Common myeloid progenitor, CD34-positive (primary cell): ENCODE data around the gene SSBP2.
A peak's percentile ranks its signal among the peaks of the same experiment; 100 is the strongest.
"Not testable (repeated sequence)": the region's sequence is repeated elsewhere in the genome, so short reads cannot be mapped to it uniquely, and the experiment has no call there.

Experiments used
- CTCF ChIA-PET: fragments of 350-600 bp; sonication (Branson Sonifier 250); formaldehyde crosslinking; loops from one replicate; lab custom pipeline; 2021; ENCODE audit warnings: antibody characterized with exemption; lab: Charles Lee
- POLR2A ChIA-PET: fragments of 350-600 bp; sonication (Branson Sonifier 250); formaldehyde crosslinking; loops from one replicate; lab custom pipeline; 2021; ENCODE audit warnings: antibody characterized with exemption; lab: Charles Lee
- DNase-seq, 3 donors: peaks; one replicate each; pipeline versions ENCODE4 v3.0.0 to v3.0.0-alpha.2; 2013
- H3K27ac ChIP-seq, 2 experiments: 1 replicate in 1 of 2; 2 replicates in 1 of 2; pipeline ENCODE4 v1.7.0; 2013; ENCODE audit warnings: inconsistent platforms in 2 of 2, low read length in 2 of 2, mild to moderate bottlenecking in 2 of 2, low read depth in 1 of 2, moderate library complexity in 1 of 2; ENCODE audit not compliant: severe bottlenecking in 2 of 2, insufficient read depth in 1 of 2, poor library complexity in 1 of 2
- H3K27me3 ChIP-seq, 5 experiments: replicated peaks in 2 of 5; 1 replicate in 3 of 5; 2 replicates in 2 of 5; pipeline versions ENCODE4 v1.6.1 to v1.7.0; 2013; ENCODE audit warnings: low read length in 4 of 5, mild to moderate bottlenecking in 2 of 5, moderate library complexity in 2 of 5, inconsistent platforms in 1 of 5; ENCODE audit not compliant: insufficient read depth in 5 of 5, control insufficient read depth in 4 of 5
- H3K36me3 ChIP-seq, 4 experiments: 1 replicate in 2 of 4; 2 replicates in 2 of 4; pipeline versions ENCODE4 v1.6.1 to v1.7.0; 2013; ENCODE audit warnings: low read length in 3 of 4, control low read depth in 1 of 4, mild to moderate bottlenecking in 1 of 4; ENCODE audit not compliant: control insufficient read depth in 4 of 4, insufficient read depth in 4 of 4
- H3K4me1 ChIP-seq, 4 experiments: 1 replicate in 3 of 4; 2 replicates in 1 of 4; pipeline versions ENCODE4 v1.6.1 to v1.7.1; 2013; ENCODE audit warnings: low read length in 3 of 4, mild to moderate bottlenecking in 3 of 4, control low read depth in 1 of 4, inconsistent platforms in 1 of 4, moderate library complexity in 1 of 4; ENCODE audit not compliant: control insufficient read depth in 4 of 4, insufficient read depth in 4 of 4; ENCODE audit errors: control extremely low read depth in 1 of 4
- H3K4me3 ChIP-seq, 7 experiments: 1 replicate in 4 of 7; 2 replicates in 3 of 7; pipeline versions ENCODE4 v1.5.1 to v1.7.0; 2013; ENCODE audit warnings: mild to moderate bottlenecking in 7 of 7, low read length in 6 of 7, moderate library complexity in 6 of 7, inconsistent platforms in 2 of 7, low read depth in 2 of 7, control low read depth in 1 of 7; ENCODE audit not compliant: insufficient read depth in 4 of 7, control insufficient read depth in 1 of 7; ENCODE audit errors: extremely low read depth in 1 of 7
- H3K9me3 ChIP-seq, 5 experiments: 1 replicate in 4 of 5; 2 replicates in 1 of 5; pipeline versions ENCODE4 v1.6.1 to v1.7.1; 2013; ENCODE audit warnings: low read length in 4 of 5, mild to moderate bottlenecking in 2 of 5, inconsistent platforms in 1 of 5, low read depth in 1 of 5, moderate library complexity in 1 of 5; ENCODE audit not compliant: control insufficient read depth in 4 of 5, insufficient read depth in 2 of 5; ENCODE audit errors: control extremely low read depth in 1 of 5
- WGBS: methylation state at CpG from one replicate; pipeline ENCODE4 v1.1.5; 2013; ENCODE audit not compliant: insufficient coverage; 5-methylcytosine and 5-hydroxymethylcytosine counted together

Gene SSBP2

GRCh38 chr5:81631124-81631523 lies 119.8 kb downstream of the SSBP2 start:
- peak; percentile 85 to 99 (median 99) for DNase-seq
- CTCF ChIA-PET = interaction anchor here (0.9 to 1.4 kb wide), 5 partner anchors 13 to 148 kb away, joined by 3 to 4 read pairs (median 3); no protein-coding TSS in a partner anchor
- 0% methylated on average over 1 of the region's 7 CpGs for WGBS
- peaks cover 6 to 27% (median 14%) of the 10 kb centered on the region in 4 experiments for H3K36me3 ChIP-seq
- peaks cover 0 to 3% (median 0%) of the 10 kb centered on the region in 5 experiments for H3K9me3 ChIP-seq
- POLR2A ChIA-PET = interaction anchor here (0.7 to 0.8 kb wide), 2 partner anchors 29 to 54 kb away, joined by 4 read pairs; no protein-coding TSS in a partner anchor
- H3K27me3 ChIP-seq = no peaks in the 10 kb centered on the region
- H3K4me1 ChIP-seq = peaks cover 45 to 81% (median 55%) of the 10 kb centered on the region in 4 experiments
- H3K4me3 ChIP-seq = peak overlapping the region in 1 of 7 experiments; percentile 19
- H3K27ac ChIP-seq = peak overlapping the region; percentile 68 to 86

DNA sequence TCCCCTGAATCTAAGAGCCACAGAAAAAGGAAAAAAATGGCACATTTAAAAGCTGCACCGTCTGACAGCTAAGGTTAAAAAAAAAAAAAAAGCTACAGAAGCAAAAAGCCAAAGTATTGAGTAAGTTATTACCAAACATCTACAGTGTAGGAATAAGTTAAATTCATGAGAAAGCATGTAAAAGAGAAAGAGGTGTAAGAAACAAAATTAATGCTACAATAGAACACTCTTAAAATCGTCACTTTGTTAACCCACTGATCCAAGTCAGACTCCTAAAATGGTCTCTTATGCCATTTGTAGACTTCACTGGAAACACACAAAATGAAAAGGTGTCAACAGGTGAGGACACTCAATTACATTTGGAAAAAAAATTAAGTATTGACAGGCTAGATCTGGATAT lies 120.2 kb downstream of the SSBP2 start:
- Histone ChIP-seq H3K36me3 (peaks cover 6 to 23% (median 12%) of the 10 kb centered on the region in 4 experiments), H3K4me1 (peaks cover 45 to 81% (median 52%) of the 10 kb centered on the region in 4 experiments), H3K27me3 (no peaks in the 10 kb centered on the region), H3K4me3 (peak overlapping the region in 1 of 7 experiments; percentile 16), H3K9me3 (peaks cover 0 to 3% (median 0%) of the 10 kb centered on the region in 5 experiments), H3K27ac (peak overlapping the region; percentile 68 to 86)
- WGBS = 0% methylated on average over 1 of the region's 2 CpGs
- peak in 1 of 3 donors; percentile 31 for DNase-seq
- POLR2A ChIA-PET = interaction anchor here (0.7 to 0.8 kb wide), 3 partner anchors 29 to 115 kb away, joined by 3 to 4 read pairs (median 4); no protein-coding TSS in a partner anchor
- CTCF ChIA-PET = interaction anchor here (0.9 to 1.4 kb wide), 6 partner anchors 13 to 110 kb away, joined by 3 to 4 read pairs (median 3); no protein-coding TSS in a partner anchor

- H3K27ac ChIP-seq = peak overlapping the region; percentile 68 to 86
- H3K9me3 ChIP-seq = peaks cover 0 to 3% (median 0%) of the 10 kb centered on the region in 5 experiments
- DNase-seq = no peak
- POLR2A ChIA-PET = interaction anchor here (0.6 to 0.7 kb wide), 2 partner anchors 47 to 115 kb away, joined by 3 to 4 read pairs; no protein-coding TSS in a partner anchor
- no peaks in the 10 kb centered on the region for H3K27me3 ChIP-seq
- H3K36me3 ChIP-seq = peaks cover 6 to 25% (median 14%) of the 10 kb centered on the region in 4 experiments
- H3K4me3 ChIP-seq = peak overlapping the region in 1 of 7 experiments; percentile 19
- peaks cover 45 to 80% (median 50%) of the 10 kb centered on the region in 4 experiments for H3K4me1 ChIP-seq
- 100% methylated on average over 1 of the region's 1 CpG for WGBS
- CTCF ChIA-PET = interaction anchor here (0.9 to 1.4 kb wide), 4 partner anchors 19 to 59 kb away, joined by 3 read pairs; no protein-coding TSS in a partner anchor
Measured at GRCh38 chr5:81629986-81630385, 120.9 kb downstream of the SSBP2 start.

- not testable (repeated sequence) for H3K9me3 ChIP-seq, H3K27ac ChIP-seq, H3K4me3 ChIP-seq, H3K27me3 ChIP-seq
- DNase-seq = peak in 2 of 3 donors; percentile 77 to 79
- ChIA-PET CTCF (interaction anchor here (0.7 to 1.6 kb wide), 8 partner anchors 23 to 226 kb away, joined by 3 to 5 read pairs (median 3); no protein-coding TSS in a partner anchor), POLR2A (interaction anchor here (0.6 kb wide), 1 partner anchor 113 kb away, joined by 3 read pairs; no protein-coding TSS in a partner anchor)
- Histone ChIP-seq H3K4me1 (peaks cover 27 to 61% (median 33%) of the 10 kb centered on the region in 4 experiments), H3K36me3 (peaks cover 6 to 29% (median 12%) of the 10 kb centered on the region in 4 experiments)
- WGBS = no CpG with 5 or more reads among the region's 4 CpGs
Measured at GRCh38 chr5:81628061-81628460, 122.8 kb downstream of the SSBP2 start.

GRCh38 chr5:81626524-81626923 lies 124.4 kb downstream of the SSBP2 start:
- ChIA-PET POLR2A (no interaction called here), CTCF (interaction anchor here (0.5 to 1.6 kb wide), 3 partner anchors 19 to 224 kb away, joined by 3 read pairs; no protein-coding TSS in a partner anchor)
- H3K36me3 ChIP-seq = peaks cover 5 to 36% (median 16%) of the 10 kb centered on the region in 4 experiments
- H3K27me3 ChIP-seq = no peaks in the 10 kb centered on the region
- no peak overlapping the region for H3K27ac ChIP-seq
- 56% methylated on average over 1 of the region's 1 CpG for WGBS
- peak overlapping the region in 1 of 7 experiments; percentile 14 for H3K4me3 ChIP-seq
- H3K4me1 ChIP-seq = peaks cover 14 to 46% (median 20%) of the 10 kb centered on the region in 4 experiments
- peaks cover 0 to 8% (median 0%) of the 10 kb centered on the region in 5 experiments for H3K9me3 ChIP-seq
- peak in 2 of 3 donors; percentile 55 to 68 for DNase-seq

- DNase-seq = peak in 2 of 3 donors; percentile 51 to 52
- peaks cover 0 to 11% (median 3%) of the 10 kb centered on the region in 4 experiments for H3K4me1 ChIP-seq
- H3K36me3 ChIP-seq = peaks cover 12 to 43% (median 32%) of the 10 kb centered on the region in 4 experiments
- no peak overlapping the region for H3K4me3 ChIP-seq
- ChIA-PET POLR2A (no interaction called here), CTCF (no interaction called here)
- peaks cover 0 to 17% (median 14%) of the 10 kb centered on the region in 5 experiments for H3K9me3 ChIP-seq
- H3K27me3 ChIP-seq = no peaks in the 10 kb centered on the region
- 100% methylated on average over 5 of the region's 7 CpGs for WGBS
- H3K27ac ChIP-seq = no peak overlapping the region
Measured at GRCh38 chr5:81609810-81610375, 141.0 kb downstream of the SSBP2 start.
